ENCODE results near the gene ABCA13. TPM values are rescaled to one million over a fixed set of nuclear protein-coding genes. Genes with fewer than 3 reads are reported as not detected.

Gene ABCA13
- total RNA-seq, 1 donor from 2014 or later, result 0.60 TPM

DNA sequence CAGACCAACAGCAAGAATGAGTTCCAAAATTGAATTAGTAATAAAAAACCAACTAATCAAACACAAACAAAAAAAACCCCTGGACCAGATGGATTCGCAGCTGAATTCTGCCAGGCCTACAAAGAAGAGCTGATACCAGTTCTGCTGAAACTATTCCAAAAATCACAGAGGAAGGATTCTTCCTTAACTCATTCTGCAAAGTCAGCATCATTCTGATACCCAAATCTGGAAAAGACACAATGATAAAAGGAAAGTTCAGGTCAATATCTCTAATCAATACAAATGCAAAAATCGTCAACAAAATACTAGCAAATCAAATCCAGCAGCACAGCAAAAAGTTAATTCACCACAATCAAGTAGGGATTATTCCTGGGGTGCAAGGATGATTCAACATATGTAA lies 6.1 kb upstream of the ABCA13 start:
- no peak overlapping the region for H3K27ac Mint-ChIP-seq
- H3K27me3 Mint-ChIP-seq, result peaks cover 3% of the 10 kb centered on the region
- H3K9me3 Mint-ChIP-seq, result no peaks in the 10 kb centered on the region
- TF ChIP-seq, protein P1, sequence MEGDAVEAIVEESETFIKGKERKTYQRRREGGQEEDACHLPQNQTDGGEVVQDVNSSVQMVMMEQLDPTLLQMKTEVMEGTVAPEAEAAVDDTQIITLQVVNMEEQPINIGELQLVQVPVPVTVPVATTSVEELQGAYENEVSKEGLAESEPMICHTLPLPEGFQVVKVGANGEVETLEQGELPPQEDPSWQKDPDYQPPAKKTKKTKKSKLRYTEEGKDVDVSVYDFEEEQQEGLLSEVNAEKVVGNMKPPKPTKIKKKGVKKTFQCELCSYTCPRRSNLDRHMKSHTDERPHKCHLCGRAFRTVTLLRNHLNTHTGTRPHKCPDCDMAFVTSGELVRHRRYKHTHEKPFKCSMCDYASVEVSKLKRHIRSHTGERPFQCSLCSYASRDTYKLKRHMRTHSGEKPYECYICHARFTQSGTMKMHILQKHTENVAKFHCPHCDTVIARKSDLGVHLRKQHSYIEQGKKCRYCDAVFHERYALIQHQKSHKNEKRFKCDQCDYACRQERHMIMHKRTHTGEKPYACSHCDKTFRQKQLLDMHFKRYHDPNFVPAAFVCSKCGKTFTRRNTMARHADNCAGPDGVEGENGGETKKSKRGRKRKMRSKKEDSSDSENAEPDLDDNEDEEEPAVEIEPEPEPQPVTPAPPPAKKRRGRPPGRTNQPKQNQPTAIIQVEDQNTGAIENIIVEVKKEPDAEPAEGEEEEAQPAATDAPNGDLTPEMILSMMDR (conservative IDR thresholded peaks at IDR 0.05), result no peak
- no peaks in the 10 kb centered on the region for H3K4me1 Mint-ChIP-seq (ENCODE audit: unreplicated experiment)
- no peaks in the 10 kb centered on the region for H3K36me3 Mint-ChIP-seq
- no peak for DNase-seq (ENCODE audit: extremely low spot score, unreplicated experiment)
- no peak overlapping the region for H3K4me3 Mint-ChIP-seq

DNA sequence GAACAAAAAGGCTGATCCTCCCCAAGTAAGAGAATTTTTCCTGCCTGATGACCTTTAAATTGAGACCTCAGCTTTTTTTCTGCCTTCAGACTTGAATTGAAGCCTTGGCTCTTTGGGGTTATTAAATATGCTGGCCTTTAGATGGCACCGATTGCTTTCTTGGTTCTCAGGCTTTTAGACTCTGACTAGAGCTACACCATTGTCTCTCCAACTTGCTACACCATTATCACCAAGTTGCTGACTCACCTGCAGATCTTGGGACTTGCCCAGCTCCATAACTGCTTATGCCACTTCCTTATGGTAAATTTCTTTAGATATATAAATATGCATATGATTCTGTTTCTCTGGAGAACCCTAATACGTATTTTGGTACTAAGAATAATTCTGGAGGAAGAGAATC lies 3.1 kb upstream of the ABCA13 start:
- TF ChIP-seq, protein P1 (conservative IDR thresholded peaks at IDR 0.05), result no peak
- no peak for DNase-seq (ENCODE audit: extremely low spot score, unreplicated experiment)
- Mint-ChIP-seq H3K36me3 (no peaks in the 10 kb centered on the region), H3K4me3 (no peak overlapping the region), H3K9me3 (no peaks in the 10 kb centered on the region), H3K4me1 (ENCODE audit: unreplicated experiment) (no peaks in the 10 kb centered on the region), H3K27me3 (peaks cover 3% of the 10 kb centered on the region), H3K27ac (no peak overlapping the region)

DNA sequence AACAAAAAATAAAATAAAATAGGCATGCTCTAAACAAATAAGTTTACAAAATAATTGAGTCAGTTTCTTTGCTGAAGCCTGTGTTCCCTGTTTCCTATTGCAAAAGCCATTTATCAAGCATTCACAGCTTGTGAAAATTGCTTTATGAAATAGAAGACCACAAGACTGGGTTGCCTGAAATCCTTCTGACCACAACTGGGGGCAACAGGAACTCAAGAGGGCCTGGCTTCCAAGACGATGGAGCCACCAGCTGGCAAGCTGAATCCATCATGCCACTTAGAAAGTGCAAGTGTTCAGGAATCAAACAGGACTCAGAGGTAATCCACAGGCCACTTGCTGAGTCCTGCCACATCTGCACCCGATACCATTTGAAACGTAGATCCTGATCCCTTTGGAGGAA lies 752 bp upstream of the ABCA13 start:
- DNase-seq (ENCODE audit: extremely low spot score, unreplicated experiment), result no peak
- Mint-ChIP-seq H3K4me1 (ENCODE audit: unreplicated experiment) (no peaks in the 10 kb centered on the region), H3K36me3 (no peaks in the 10 kb centered on the region), H3K9me3 (no peaks in the 10 kb centered on the region), H3K27ac (no peak overlapping the region), H3K4me3 (no peak overlapping the region), H3K27me3 (no peaks in the 10 kb centered on the region)
- TF ChIP-seq, protein P1 (conservative IDR thresholded peaks at IDR 0.05), result no peak

DNA sequence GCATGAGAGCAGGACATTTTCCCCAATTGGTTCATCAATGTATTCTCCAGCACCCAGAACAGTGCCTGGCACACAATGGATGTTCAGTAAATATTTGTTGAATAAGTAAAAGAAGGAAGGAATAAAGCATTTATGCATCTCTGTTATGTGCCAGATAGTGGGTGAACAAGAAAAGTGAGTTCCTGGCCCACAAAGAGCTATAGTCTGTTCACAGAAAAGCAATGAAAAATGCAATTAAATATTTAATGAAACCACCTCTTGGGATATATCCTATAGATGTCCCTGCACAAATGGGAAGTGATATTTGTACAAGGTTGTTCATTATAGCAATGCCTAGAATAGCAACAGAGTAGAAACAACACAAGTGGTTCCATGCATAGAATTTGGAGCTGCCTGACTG lies 2.1 kb downstream of the ABCA13 start:
- no peak overlapping the region for H3K4me3 Mint-ChIP-seq
- H3K9me3 Mint-ChIP-seq, result no peaks in the 10 kb centered on the region
- no peak for DNase-seq (ENCODE audit: extremely low spot score, unreplicated experiment)
- TF ChIP-seq, protein P1 (conservative IDR thresholded peaks at IDR 0.05), result no peak
- no peaks in the 10 kb centered on the region for H3K27me3 Mint-ChIP-seq
- H3K36me3 Mint-ChIP-seq, result no peaks in the 10 kb centered on the region
- H3K27ac Mint-ChIP-seq, result no peak overlapping the region
- H3K4me1 Mint-ChIP-seq (ENCODE audit: unreplicated experiment), result no peaks in the 10 kb centered on the region

DNA sequence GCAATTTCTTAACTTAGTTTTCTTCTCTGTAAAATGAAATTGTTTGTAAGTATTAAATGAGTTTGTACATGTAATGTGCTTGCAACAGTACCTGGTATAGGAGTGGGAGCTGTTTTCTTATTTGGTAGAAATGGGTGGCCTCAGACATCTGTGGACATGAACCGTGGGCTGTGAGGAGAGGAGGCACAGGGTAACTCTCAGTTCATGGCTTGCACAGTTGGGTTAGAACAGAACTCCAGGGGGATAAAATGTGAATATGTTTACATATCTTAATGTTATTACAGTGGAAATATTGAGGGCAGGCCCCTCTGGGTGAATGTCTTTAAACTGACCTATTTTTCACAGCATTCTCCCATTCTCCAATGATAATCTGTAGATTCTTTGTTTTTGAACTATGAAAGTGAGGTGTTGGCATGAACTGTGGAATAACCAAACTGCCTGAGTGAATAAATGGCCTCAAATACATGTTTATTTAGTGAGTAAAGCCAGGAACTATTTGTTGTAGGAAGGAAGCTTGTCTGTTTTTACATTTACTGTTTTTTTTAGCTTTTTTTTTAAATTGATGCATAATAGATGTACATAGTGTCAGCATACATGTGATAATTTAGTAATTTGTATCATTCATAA lies 2.6 kb downstream of the ABCA13 start:
- no peak overlapping the region for H3K4me3 Mint-ChIP-seq
- no peaks in the 10 kb centered on the region for H3K9me3 Mint-ChIP-seq
- no peaks in the 10 kb centered on the region for H3K4me1 Mint-ChIP-seq (ENCODE audit: unreplicated experiment)
- H3K36me3 Mint-ChIP-seq, result no peaks in the 10 kb centered on the region
- no peak overlapping the region for H3K27ac Mint-ChIP-seq
- no peaks in the 10 kb centered on the region for H3K27me3 Mint-ChIP-seq
- DNase-seq (ENCODE audit: extremely low spot score, unreplicated experiment), result no peak
- TF ChIP-seq, protein P1 (conservative IDR thresholded peaks at IDR 0.05), result no peak

DNA sequence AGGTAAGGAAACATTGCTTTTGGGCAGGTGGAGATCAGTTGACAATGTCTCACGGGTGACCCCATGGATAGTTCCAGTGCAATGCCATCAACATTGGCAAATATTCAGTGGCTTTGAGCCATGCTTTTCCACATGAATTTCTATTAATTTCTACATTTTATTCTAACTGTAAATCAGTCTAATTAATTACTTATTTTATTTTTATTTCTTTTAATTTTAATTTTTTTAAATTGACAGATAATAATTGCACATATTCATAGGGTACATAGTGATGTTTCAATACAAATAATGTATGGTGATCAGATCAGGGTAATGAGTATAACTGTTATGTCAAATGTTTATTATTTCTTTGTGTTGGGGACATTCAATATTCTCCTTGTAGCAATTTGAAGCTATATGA lies 3.8 kb downstream of the ABCA13 start:
- DNase-seq (ENCODE audit: extremely low spot score, unreplicated experiment), result no peak
- no peaks in the 10 kb centered on the region for H3K9me3 Mint-ChIP-seq
- H3K27me3 Mint-ChIP-seq, result no peaks in the 10 kb centered on the region
- H3K36me3 Mint-ChIP-seq, result no peaks in the 10 kb centered on the region
- H3K4me1 Mint-ChIP-seq (ENCODE audit: unreplicated experiment), result no peaks in the 10 kb centered on the region
- H3K4me3 Mint-ChIP-seq, result no peak overlapping the region
- no peak overlapping the region for H3K27ac Mint-ChIP-seq
- TF ChIP-seq, protein P1 (conservative IDR thresholded peaks at IDR 0.05), result no peak

All from type B pancreatic cell (in vitro differentiated cells).